Epithelial cell of proximal tubule (primary cell): Measurements from ENCODE around the gene GNL1. TPM values are rescaled to one million over a fixed set of nuclear protein-coding genes. Genes with fewer than 3 reads are reported as not detected.
"Not testable (repeated sequence)": the region's sequence is repeated elsewhere in the genome, so short reads cannot be mapped to it uniquely, and the experiment has no call there.

Source experiments
- DNase-seq: peaks from one replicate; pipeline ENCODE4 v3.0.0-alpha.2; 2011; ENCODE audit warnings: low read depth
- H3K4me3 ChIP-seq: 2 replicates; pipeline ENCODE4 v1.5.1; 2011; ENCODE audit warnings: low read depth, mild to moderate bottlenecking, low read length
- total RNA-seq: library from RNA; depleted of rRNA; stranded (reverse); fragments of >200 nt; gene quantifications from 2 replicates; pipeline ENCODE4 v1.2.3, GENCODE V29; 2015
- TF ChIP-seq, protein P1 (sequence below): conservative IDR thresholded peaks from 2 replicates; pipeline ENCODE4 v1.5.1; 2012; ENCODE audit warnings: low read depth, mild to moderate bottlenecking, low read length

GNL1 gene
- total RNA-seq, 1 donor from 2014 or later, result 46.1 TPM

DNA sequence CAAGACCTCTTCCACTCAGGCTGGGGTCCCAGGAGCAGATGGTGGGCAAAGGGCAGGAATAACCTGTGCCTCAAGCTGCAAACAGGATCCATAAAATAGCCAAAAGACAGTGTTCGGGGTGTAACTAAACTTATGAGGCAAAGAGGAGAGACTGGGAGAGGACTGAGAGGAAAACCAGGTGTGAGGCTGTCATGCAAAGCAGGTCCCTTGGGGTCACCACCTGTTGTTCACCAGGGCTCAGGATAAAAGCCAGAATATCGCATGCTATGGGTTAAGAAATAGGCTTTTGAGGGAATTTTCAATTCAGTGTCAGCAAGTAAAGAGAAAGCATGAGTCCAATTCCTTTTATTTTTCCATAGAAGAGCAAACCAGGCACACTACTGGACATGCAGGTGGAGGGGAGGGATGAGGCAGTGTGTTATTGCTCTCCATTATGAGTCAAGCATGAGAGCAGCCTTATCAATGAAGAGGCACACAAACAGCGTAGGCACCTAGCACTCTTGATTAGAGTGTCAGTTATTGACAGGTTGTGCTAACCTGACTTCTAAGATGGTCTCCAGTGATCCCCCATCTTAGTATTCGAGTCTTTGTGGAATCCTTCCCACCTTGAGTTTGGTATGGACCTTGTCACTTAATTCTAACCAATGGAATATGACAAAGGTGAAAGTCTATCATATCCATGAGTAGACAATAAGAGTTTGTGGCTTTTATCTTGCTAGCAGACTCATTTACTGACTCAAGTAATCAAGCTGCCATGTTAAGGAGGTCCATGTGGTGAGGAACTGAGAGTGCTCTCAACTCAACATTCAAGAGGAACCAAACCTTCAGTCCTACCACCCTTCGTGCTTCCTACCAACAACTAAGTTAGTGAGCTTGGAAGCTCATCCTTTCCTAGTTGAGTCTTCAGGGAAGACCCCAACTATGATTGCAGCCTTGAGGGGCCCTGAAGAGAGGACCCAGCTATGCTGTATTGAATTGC is 48.2 kb downstream of the GNL1 start:
- no peak for DNase-seq
- TF ChIP-seq, protein P1, sequence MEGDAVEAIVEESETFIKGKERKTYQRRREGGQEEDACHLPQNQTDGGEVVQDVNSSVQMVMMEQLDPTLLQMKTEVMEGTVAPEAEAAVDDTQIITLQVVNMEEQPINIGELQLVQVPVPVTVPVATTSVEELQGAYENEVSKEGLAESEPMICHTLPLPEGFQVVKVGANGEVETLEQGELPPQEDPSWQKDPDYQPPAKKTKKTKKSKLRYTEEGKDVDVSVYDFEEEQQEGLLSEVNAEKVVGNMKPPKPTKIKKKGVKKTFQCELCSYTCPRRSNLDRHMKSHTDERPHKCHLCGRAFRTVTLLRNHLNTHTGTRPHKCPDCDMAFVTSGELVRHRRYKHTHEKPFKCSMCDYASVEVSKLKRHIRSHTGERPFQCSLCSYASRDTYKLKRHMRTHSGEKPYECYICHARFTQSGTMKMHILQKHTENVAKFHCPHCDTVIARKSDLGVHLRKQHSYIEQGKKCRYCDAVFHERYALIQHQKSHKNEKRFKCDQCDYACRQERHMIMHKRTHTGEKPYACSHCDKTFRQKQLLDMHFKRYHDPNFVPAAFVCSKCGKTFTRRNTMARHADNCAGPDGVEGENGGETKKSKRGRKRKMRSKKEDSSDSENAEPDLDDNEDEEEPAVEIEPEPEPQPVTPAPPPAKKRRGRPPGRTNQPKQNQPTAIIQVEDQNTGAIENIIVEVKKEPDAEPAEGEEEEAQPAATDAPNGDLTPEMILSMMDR, result no peak
- H3K4me3 ChIP-seq, result no peak overlapping the region

DNA sequence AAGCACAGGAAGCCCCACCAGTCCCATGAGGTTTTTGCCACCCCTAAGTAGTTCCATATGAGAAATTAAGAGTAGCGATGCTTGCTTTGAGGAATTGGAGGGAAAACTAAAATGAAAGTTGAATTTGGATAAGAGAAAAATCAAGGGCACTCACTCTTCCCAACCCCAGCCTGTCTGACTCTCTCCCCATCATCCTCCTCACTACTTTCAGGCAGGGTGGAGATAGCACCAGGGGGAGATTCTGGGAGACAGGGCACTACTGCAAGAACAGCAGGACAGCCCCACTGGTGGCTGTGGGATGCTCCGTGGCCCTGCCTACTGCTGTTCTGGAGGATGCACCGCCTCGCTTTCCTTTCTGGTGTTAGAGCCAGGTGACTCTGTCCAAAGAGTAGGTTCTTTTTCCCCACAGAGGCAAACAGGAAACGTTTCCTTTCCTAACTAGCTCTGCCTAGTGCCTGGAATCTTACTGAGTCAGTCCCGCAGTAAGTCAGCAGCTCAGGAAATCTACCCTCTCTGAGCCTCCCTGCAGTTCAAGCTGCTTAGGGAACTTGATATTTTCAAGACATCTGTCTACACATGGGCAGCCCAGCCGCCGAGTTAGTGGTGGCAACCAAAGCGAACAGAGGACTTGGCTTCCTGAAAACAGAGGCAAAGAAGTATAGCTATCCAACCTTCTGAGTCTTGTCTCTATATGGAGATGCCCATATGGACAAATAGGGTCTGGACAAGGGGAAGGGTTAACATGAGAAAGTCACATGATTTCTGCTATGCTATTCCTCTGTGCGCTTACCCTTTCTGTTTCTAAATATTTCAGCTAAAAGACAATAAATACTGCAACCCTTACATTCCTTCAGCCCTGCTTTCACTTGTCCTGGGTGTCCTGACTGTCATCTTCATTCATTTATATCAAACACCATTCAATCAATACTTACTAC is 55.6 kb downstream of the GNL1 start:
- TF ChIP-seq, protein P1, result no peak
- H3K4me3 ChIP-seq, result no peak overlapping the region
- no peak for DNase-seq

DNA sequence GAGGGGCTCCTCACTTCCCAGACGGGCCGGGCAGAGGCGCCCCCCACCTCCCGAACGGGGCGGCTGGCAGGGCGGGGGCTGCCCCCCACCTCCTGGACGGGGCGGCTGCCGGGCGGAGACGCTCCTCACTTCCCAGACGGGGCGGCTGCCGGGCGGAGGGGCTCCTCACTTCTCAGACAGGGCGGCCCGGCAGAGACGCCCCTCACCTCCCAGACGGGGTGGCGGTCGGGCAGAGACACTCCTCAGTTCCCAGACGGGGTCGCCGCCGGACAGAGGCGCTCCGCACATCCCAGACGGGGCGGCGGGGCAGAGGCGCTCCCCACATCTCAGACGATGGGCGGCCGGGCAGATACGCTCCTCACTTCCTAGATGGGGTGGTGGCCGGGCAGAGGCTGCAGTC is 57.6 kb downstream of the GNL1 start:
- H3K4me3 ChIP-seq, DNase-seq: not testable (repeated sequence)

- TF ChIP-seq, protein P1, result no peak
- DNase-seq, result no peak
- H3K4me3 ChIP-seq, result no peak overlapping the region
Observed at GRCh38 chr6:30497714-30498113, 58.6 kb downstream of the GNL1 start.

GRCh38 chr6:30497261-30497599 is 59.1 kb downstream of the GNL1 start:
- DNase-seq, H3K4me3 ChIP-seq: not testable (repeated sequence)

DNA sequence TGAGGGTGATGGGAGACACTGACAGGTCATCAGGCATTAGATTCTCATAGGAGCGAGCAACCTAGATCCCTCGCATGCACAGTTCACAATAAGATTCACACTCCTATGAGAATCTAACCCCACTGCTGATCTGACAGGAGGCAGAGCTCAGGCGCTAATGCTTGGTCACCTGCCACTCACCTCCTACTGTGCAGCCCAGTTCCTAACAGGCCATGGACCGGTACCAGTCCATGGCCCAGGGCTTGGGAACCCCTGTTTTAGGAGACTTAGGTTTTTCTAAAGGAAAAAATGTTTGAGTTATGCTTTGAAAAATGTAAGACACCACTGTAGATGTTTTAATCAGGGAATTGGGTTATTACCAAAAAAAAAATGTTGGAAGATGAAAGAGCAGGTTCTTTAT is 60.3 kb downstream of the GNL1 start:
- TF ChIP-seq, protein P1, result no peak
- no peak for DNase-seq
- no peak overlapping the region for H3K4me3 ChIP-seq

GRCh38 chr6:30495060-30495459 is 61.2 kb downstream of the GNL1 start:
- H3K4me3 ChIP-seq, DNase-seq: not testable (repeated sequence)

DNA sequence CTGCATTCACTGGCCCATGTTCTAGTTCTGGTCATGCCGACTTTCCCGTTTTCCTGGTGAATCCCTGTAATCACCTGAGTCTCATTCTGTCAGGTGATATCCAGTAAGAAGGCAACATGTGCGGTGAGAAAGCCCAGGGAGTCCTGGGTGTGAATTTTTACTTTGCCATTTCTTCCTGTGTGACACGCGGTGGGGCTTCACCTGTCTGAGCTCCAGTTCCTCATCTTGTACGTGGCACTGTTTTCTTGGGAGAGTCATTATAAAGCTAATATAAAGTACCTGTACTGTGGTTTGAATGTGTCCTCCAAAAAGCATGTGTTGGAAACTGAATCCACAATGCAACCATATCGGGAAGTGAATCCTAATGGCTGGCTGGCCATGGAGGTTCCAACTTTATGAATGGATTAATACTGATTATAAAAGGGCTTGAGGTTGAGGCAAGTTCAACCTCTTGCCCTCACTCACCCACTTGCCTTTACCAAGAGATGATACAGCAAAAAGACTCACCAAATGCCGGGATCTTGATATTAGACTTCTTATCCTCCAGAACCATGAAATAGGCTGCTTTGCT is 61.9 kb downstream of the GNL1 start:
- no peak for DNase-seq
- TF ChIP-seq, protein P1, result no peak
- H3K4me3 ChIP-seq, result no peak overlapping the region
